ENCODE measurements around the gene IDUA.
A peak's percentile ranks its signal among the peaks of the same experiment; 100 is the strongest.
"Not testable (repeated sequence)": the region's sequence is repeated elsewhere in the genome, so short reads cannot be mapped to it uniquely, and the experiment has no call there.

The IDUA gene

DNA sequence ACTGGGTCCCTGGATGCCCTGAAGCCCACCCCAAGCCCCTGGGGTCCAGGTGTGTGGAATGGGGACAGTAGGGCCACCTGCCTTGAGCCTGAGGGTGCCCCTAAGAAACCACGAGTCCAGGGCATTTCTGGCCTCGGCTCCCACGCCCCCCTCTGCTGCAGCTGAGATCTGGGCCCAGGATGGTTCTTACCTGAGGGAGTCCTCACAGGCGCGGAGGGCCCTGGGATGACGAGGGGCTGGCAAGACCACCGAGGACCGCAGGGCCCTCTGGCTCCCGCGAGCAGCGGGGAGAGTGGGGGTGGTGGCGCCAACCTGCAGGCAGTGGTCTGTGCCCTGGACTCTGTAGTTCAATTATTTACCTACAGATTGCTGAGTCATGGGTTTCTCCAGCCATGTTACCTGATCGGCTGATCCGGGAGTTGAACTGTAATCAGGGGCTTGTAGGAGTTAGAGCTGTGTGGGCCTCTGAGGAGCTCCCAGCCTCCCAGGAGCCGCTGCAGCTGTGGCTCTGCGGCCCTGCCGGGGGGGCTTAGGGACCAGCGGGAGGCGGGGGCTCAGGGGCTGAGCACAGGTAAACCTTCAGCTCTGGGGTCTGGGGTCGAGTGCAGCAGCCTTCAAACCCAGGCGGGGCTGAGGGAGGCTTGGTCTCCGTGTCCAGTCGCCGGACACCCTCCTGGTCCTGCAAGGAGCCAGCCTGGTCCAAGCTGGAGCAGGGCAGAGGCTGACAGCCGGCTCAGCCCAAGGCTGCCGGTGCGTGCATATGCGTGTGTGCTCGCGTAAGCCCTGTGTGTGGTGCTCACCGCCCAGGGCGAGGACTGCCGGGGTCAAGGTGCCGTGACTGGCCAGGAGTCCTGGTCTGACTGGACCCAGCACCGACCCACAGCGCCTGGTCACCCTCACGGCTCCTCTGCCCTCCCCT is 6.5 kb downstream of the IDUA start, which contains the start of gene SLC26A1:
TSS of gene SLC26A1 (minus strand) at position 294 of the 919 bp plus-strand sequence. CDS start 1,701 bp downstream, outside the sequence.
- no peak for TF ChIP-seq ZFX (IDR thresholded peaks at IDR 0.05; ENCODE audit: borderline replicate concordance)
- TF ChIP-seq, protein P1, sequence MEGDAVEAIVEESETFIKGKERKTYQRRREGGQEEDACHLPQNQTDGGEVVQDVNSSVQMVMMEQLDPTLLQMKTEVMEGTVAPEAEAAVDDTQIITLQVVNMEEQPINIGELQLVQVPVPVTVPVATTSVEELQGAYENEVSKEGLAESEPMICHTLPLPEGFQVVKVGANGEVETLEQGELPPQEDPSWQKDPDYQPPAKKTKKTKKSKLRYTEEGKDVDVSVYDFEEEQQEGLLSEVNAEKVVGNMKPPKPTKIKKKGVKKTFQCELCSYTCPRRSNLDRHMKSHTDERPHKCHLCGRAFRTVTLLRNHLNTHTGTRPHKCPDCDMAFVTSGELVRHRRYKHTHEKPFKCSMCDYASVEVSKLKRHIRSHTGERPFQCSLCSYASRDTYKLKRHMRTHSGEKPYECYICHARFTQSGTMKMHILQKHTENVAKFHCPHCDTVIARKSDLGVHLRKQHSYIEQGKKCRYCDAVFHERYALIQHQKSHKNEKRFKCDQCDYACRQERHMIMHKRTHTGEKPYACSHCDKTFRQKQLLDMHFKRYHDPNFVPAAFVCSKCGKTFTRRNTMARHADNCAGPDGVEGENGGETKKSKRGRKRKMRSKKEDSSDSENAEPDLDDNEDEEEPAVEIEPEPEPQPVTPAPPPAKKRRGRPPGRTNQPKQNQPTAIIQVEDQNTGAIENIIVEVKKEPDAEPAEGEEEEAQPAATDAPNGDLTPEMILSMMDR (IDR thresholded peaks at IDR 0.05) = no peak
- peak within 1 kb of the TSS; percentile 99 for H3K27ac ChIP-seq

DNA sequence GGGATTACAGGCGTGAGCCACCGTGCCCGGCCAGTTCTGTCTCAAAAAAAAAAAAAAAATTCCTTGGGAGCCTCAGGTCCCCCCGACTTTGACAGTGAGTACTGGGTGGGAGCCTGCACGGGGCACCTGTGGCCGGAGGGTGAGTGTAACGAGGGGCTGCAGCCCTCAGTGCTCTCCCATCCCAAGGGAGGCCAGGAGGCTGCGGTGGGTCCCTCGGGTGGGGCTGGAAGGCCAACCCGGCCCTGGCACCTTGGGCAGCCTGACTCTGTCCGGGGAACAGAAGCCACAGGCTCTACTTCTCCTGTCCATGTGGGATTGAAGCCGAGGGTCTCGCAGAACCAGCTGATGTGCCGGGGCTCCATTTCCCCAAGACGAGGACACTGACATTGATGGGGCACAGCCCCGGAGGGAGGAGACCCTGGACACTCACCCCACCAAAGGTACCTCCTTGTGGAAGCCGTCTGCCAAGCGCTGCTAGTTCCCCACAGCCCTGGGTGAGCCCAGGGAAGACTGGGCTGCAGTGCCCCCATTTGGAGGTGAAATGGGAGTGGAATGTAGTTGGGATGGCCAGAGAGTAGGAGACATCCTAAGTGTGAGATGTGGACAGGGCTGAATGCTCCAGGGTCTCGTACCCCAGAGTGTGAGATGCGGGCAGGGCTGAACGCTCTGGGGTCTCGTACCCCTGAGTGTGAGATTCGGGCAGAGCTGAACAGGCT is 8.6 kb downstream of the IDUA start:
- H3K27ac ChIP-seq = peak overlapping the region; percentile 99; the same call in 1 of the 2 replicates
- TF ChIP-seq, protein P1 (IDR thresholded peaks at IDR 0.05) = no peak
- no peak for TF ChIP-seq ZFX (IDR thresholded peaks at IDR 0.05; ENCODE audit: borderline replicate concordance)

DNA sequence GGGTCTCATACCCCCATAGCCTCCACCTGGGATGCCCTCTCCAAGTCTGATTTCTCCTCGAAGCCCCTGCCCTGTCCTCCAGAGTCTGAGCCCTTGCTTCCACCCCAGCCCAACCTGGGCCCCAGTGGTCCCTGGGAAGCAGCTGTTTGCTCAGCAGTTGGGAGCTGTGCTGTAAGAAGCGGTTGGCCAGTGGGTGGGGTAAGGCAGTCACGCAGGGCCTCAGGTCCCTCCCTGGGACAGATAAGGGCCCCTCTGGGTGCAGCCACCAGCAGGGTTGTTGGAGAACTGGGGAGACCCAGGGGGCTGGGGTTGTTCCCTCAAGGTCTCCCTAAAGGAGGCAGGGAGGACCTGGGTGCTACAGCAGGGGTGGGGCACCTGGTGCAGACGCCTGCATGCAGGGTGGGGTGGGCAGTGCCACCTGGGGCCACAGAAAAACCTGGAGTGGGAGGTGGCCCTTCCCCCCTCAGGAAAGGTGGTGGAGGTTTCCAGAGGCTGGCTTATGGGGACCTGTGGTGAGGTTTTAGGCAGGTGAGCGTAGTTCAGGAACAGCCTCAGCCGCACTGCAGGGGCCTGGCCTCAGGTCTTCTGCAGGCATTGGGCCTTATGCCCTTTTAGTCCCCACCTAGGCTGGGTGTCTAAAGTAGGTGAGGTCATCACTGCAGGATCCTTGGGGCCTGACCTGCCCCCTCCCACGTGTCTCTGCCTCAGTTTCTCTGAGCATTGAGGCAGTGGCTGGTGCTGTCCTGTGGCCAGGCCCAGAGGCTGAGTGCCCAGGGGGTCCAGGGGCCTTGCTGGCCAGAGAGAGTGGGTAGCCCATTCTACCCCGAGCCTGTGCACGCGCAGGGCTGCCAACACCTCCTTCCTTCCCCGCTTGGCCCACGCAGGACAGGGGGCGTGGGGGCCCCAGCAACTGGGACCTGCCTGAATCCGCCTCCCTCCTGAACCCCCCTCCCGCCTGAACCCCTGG is 9.5 kb downstream of the IDUA start:
- H3K27ac ChIP-seq = no peak overlapping the region
- TF ChIP-seq, protein P1 (IDR thresholded peaks at IDR 0.05) = no peak
- no peak for TF ChIP-seq ZFX (IDR thresholded peaks at IDR 0.05; ENCODE audit: borderline replicate concordance)

DNA sequence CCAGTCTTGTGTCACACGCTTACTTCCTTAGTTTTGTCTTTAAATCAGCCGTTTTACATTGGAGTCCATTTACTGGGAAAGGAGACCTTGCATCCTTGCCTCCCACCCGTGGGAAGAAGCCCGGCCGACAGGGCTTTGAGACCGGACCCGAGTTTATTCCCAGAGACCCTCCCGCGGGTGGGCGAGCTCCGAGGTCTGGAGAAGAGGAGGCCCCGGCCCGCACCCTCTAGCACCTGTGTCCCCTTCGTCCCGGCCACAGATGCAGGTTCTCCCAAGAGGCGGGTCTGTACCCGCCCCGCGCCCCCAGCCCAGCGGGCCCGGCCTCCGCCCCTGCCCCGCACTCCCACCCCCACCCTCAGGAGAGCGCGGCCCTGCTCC is 10.1 kb downstream of the IDUA start:
- no peak for TF ChIP-seq ZFX (IDR thresholded peaks at IDR 0.05; ENCODE audit: borderline replicate concordance)
- TF ChIP-seq, protein P1 (IDR thresholded peaks at IDR 0.05) = no peak
- no peak overlapping the region for H3K27ac ChIP-seq

DNA sequence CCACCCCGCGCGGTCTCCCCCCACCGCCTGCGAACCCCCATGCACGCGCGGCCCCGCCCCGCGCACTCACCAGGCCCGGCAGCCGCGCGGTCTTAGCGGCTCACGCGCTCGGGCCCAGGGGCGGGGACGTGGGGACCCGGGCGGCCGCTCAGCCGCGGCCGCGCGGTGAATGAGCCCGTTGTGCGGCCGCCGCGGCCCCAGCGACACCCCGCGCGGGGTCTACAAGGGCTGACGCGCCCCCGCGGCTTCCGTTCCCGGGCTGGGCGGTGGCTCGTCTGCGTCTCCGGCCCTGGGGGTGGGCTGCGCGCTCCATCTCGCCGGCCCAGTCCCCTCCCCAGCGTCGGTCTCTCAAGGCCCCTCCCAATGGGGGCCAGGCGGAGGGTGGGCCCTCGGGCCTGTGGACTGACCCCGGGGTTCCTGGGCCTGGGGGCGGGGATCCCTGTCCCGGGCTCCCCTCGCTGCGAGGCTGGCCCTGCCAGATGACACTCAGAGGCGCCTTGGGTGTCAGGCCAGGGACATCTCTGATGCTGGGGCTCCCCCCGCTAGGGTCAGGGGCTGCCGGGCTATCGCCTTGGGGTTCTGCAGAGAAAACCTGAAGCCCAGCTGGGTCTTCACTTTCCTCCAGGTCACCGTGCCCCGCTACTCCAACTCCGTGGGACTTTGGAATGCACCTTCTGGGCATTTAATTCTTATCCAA is 10.7 kb downstream of the IDUA start:
- no peak for TF ChIP-seq ZFX (IDR thresholded peaks at IDR 0.05; ENCODE audit: borderline replicate concordance)
- TF ChIP-seq, protein P1 (IDR thresholded peaks at IDR 0.05) = no peak

DNA sequence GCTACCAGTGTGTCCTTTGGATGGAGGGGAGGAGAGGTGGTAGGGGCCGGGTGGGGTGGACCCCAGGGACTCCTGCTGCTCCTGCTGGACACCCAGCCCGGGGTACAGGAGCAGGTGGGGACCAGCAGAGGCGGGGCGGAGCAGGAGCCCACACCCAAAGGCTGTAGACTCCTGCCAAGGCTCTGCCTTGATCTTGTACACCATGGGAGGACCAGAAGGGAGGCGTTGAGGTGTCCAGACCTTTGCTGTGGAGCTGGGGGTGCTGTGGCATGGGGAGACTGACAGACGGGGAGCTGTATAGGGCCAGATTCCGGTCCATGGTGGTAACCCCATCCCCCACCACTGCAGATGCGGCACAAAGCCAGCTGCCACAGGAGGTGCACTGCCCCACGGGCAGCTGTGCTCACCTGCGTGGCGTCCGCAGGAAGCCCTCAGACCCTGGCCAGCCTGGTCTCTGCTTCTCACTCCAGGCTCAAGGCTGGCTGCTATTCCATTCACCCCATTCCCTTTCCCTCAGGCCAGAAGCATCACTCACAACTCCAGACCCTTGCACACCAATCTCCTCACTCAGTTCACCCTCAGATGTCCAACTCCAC is 11.3 kb downstream of the IDUA start:
- H3K27ac ChIP-seq = no peak overlapping the region
- no peak for TF ChIP-seq ZFX (IDR thresholded peaks at IDR 0.05; ENCODE audit: borderline replicate concordance)
- TF ChIP-seq, protein P1 (IDR thresholded peaks at IDR 0.05) = no peak

More for the DNA sequence above, 10.7 kb downstream of the IDUA start:
- no peak overlapping the region for H3K27ac ChIP-seq

DNA sequence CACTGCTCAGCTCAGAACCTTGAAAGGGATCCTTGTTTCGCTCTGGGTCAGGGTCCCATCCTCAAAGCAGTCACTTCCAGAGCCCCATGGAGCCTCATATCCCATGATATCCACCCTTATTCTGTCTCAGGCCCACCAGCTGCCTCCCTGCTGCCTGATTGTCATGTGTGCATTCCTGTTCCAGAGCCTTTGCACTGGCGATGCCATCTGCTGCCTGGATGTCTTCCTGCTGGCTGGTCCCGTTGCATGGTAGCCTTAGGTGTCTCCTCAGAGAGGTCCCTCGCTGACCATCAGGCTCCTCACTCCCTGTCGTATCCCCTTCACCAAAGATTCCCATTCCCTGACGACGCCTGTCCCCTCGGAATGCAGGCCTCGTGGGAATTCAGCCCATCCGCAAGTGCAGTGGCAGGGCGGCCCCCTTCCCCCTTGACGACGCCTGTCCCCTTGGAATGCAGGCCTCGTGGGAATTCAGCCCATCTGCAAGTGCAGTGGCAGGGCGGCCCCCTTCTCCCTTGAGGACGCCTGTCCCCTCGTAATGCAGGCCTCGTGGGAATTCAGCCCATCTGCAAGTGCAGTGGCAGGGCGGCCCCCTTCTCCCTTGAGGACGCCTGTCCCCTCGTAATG is 12.5 kb downstream of the IDUA start:
- not testable (repeated sequence) for H3K27ac ChIP-seq
